ENCODE measurements around the gene PLCD1.

The PLCD1 gene

GRCh38 chr3:37967260-37967881, 62.1 kb downstream of the PLCD1 start:
- no peak overlapping the region for H3K4me2 ChIP-seq (ENCODE audit: insufficient read depth, low read length, poor library complexity, severe bottlenecking)
- H3K4ac ChIP-seq (ENCODE audit: low read length): no peak overlapping the region
- no peaks in the 10 kb centered on the region for H3K9me3 ChIP-seq (replicated peaks in 1 of 2; ENCODE audit: control insufficient read depth in 2 of 2, insufficient read depth in 1 of 2, low read depth in 1 of 2, low read length in 2 of 2)
- H2BK120ac ChIP-seq (ENCODE audit: low read depth, low read length): no peak overlapping the region
- H2AK5ac ChIP-seq (ENCODE audit: low read depth, low read length): no peak overlapping the region
- peaks cover 7 to 26% of the 10 kb centered on the region in 2 donors for H3K36me3 ChIP-seq (replicated peaks in 1 of 2; ENCODE audit: control insufficient read depth in 2 of 2, insufficient read depth in 2 of 2, low read length in 2 of 2)
- peak; percentile 38 for DNase-seq (ENCODE audit: low spot score)
- H4K91ac ChIP-seq (ENCODE audit: low read depth, low read length, poor library complexity): no peak overlapping the region
- no peak overlapping the region for H2BK15ac ChIP-seq (ENCODE audit: low read length)
- H3K79me1 ChIP-seq (ENCODE audit: low read depth, low read length): no peaks in the 10 kb centered on the region
- no peak overlapping the region for H2BK5ac ChIP-seq (ENCODE audit: low read length)
- no peak overlapping the region for H3K4me3 ChIP-seq (ENCODE audit: low read length in 2 of 2)
- H3K18ac ChIP-seq (ENCODE audit: low read length): no peak overlapping the region
- no peak overlapping the region for H2AFZ ChIP-seq (ENCODE audit: low read length)
- WGBS, 2 donors (ENCODE audit: extremely low coverage in 2 of 2, insufficient read length in 2 of 2, insufficient replicate concordance in 1 of 2): no CpG with 5 or more reads among the region's 7 CpGs
- peak overlapping the region; percentile 54 for H3K9ac ChIP-seq (ENCODE audit: low read depth, low read length, poor library complexity)
- no peaks in the 10 kb centered on the region for H3K27me3 ChIP-seq (ENCODE audit: control insufficient read depth in 3 of 3, insufficient read depth in 3 of 3, low read depth in 1 of 3, low read length in 3 of 3)
- no peak overlapping the region for H2BK12ac ChIP-seq (ENCODE audit: low read length)
- no peak overlapping the region for H4K8ac ChIP-seq (ENCODE audit: low read depth, low read length)
- H3K23ac ChIP-seq (ENCODE audit: low read depth, low read length, poor library complexity): no peak overlapping the region
- H3K14ac ChIP-seq (ENCODE audit: low read length): no peak overlapping the region
- H3K4me1 ChIP-seq (ENCODE audit: control insufficient read depth in 2 of 2, insufficient read depth in 1 of 2, low read depth in 1 of 2, low read length in 2 of 2): no peaks in the 10 kb centered on the region
- H3K27ac ChIP-seq (replicated peaks; ENCODE audit: low read length): no peak overlapping the region

- no peak for DNase-seq (ENCODE audit: low spot score)
- Histone ChIP-seq H3K79me1 (ENCODE audit: low read depth, low read length) (no peaks in the 10 kb centered on the region), H3K18ac (ENCODE audit: low read length) (no peak overlapping the region), H3K36me3 (replicated peaks in 1 of 2; ENCODE audit: control insufficient read depth in 2 of 2, insufficient read depth in 2 of 2, low read length in 2 of 2) (peaks cover 1 to 12% of the 10 kb centered on the region in 2 donors), H4K8ac (ENCODE audit: low read depth, low read length) (no peak overlapping the region), H2BK15ac (ENCODE audit: low read length) (no peak overlapping the region), H3K4me2 (ENCODE audit: insufficient read depth, low read length, poor library complexity, severe bottlenecking) (no peak overlapping the region), H3K9me3 (replicated peaks in 1 of 2; ENCODE audit: control insufficient read depth in 2 of 2, insufficient read depth in 1 of 2, low read depth in 1 of 2, low read length in 2 of 2) (no peaks in the 10 kb centered on the region), H3K9ac (ENCODE audit: low read depth, low read length, poor library complexity) (no peak overlapping the region), H3K14ac (ENCODE audit: low read length) (no peak overlapping the region), H3K23ac (ENCODE audit: low read depth, low read length, poor library complexity) (no peak overlapping the region), H2BK5ac (ENCODE audit: low read length) (no peak overlapping the region), H2BK12ac (ENCODE audit: low read length) (no peak overlapping the region), H3K4me3 (ENCODE audit: low read length in 2 of 2) (no peak overlapping the region), H2AK5ac (ENCODE audit: low read depth, low read length) (no peak overlapping the region), H3K4me1 (ENCODE audit: control insufficient read depth in 2 of 2, insufficient read depth in 1 of 2, low read depth in 1 of 2, low read length in 2 of 2) (peaks cover 0 to 5% of the 10 kb centered on the region in 2 donors), H3K27me3 (ENCODE audit: control insufficient read depth in 3 of 3, insufficient read depth in 3 of 3, low read depth in 1 of 3, low read length in 3 of 3) (no peaks in the 10 kb centered on the region), H2BK120ac (ENCODE audit: low read depth, low read length) (no peak overlapping the region), H2AFZ (ENCODE audit: low read length) (no peak overlapping the region), H4K91ac (ENCODE audit: low read depth, low read length, poor library complexity) (no peak overlapping the region), H3K4ac (ENCODE audit: low read length) (no peak overlapping the region), H3K27ac (replicated peaks; ENCODE audit: low read length) (no peak overlapping the region)
- no CpG with 5 or more reads among the region's 1 CpG for WGBS, 2 donors (ENCODE audit: extremely low coverage in 2 of 2, insufficient read length in 2 of 2, insufficient replicate concordance in 1 of 2)
These were observed 64.7 kb downstream of the PLCD1 start for GRCh38 chr3:37964716-37965115.

- H3K4me3 ChIP-seq (ENCODE audit: low read length in 2 of 2): no peak overlapping the region
- no peak overlapping the region for H3K14ac ChIP-seq (ENCODE audit: low read length)
- H3K4me2 ChIP-seq (ENCODE audit: insufficient read depth, low read length, poor library complexity, severe bottlenecking): no peak overlapping the region
- H2BK120ac ChIP-seq (ENCODE audit: low read depth, low read length): no peak overlapping the region
- no CpG with 5 or more reads among the region's 3 CpGs for WGBS, 2 donors (ENCODE audit: extremely low coverage in 2 of 2, insufficient read length in 2 of 2, insufficient replicate concordance in 1 of 2)
- no peak overlapping the region for H3K27ac ChIP-seq (replicated peaks; ENCODE audit: low read length)
- peaks cover 1 to 11% of the 10 kb centered on the region in 2 donors for H3K36me3 ChIP-seq (replicated peaks in 1 of 2; ENCODE audit: control insufficient read depth in 2 of 2, insufficient read depth in 2 of 2, low read length in 2 of 2)
- H3K4ac ChIP-seq (ENCODE audit: low read length): no peak overlapping the region
- no peak overlapping the region for H2AFZ ChIP-seq (ENCODE audit: low read length)
- DNase-seq (ENCODE audit: low spot score): no peak
- H3K9me3 ChIP-seq (replicated peaks in 1 of 2; ENCODE audit: control insufficient read depth in 2 of 2, insufficient read depth in 1 of 2, low read depth in 1 of 2, low read length in 2 of 2): no peaks in the 10 kb centered on the region
- H2AK5ac ChIP-seq (ENCODE audit: low read depth, low read length): no peak overlapping the region
- no peak overlapping the region for H3K9ac ChIP-seq (ENCODE audit: low read depth, low read length, poor library complexity)
- no peak overlapping the region for H2BK15ac ChIP-seq (ENCODE audit: low read length)
- no peak overlapping the region for H4K91ac ChIP-seq (ENCODE audit: low read depth, low read length, poor library complexity)
- no peaks in the 10 kb centered on the region for H3K27me3 ChIP-seq (ENCODE audit: control insufficient read depth in 3 of 3, insufficient read depth in 3 of 3, low read depth in 1 of 3, low read length in 3 of 3)
- no peaks in the 10 kb centered on the region for H3K79me1 ChIP-seq (ENCODE audit: low read depth, low read length)
- H4K8ac ChIP-seq (ENCODE audit: low read depth, low read length): no peak overlapping the region
- no peak overlapping the region for H2BK5ac ChIP-seq (ENCODE audit: low read length)
- H3K23ac ChIP-seq (ENCODE audit: low read depth, low read length, poor library complexity): no peak overlapping the region
- H2BK12ac ChIP-seq (ENCODE audit: low read length): no peak overlapping the region
- no peak overlapping the region for H3K18ac ChIP-seq (ENCODE audit: low read length)
- peaks cover 0 to 5% of the 10 kb centered on the region in 2 donors for H3K4me1 ChIP-seq (ENCODE audit: control insufficient read depth in 2 of 2, insufficient read depth in 1 of 2, low read depth in 1 of 2, low read length in 2 of 2)
These were observed 65.3 kb downstream of the PLCD1 start for GRCh38 chr3:37964146-37964545.

- Histone ChIP-seq H2BK120ac (ENCODE audit: low read depth, low read length) (no peak overlapping the region), H2BK15ac (ENCODE audit: low read length) (no peak overlapping the region), H2BK12ac (ENCODE audit: low read length) (no peak overlapping the region), H4K8ac (ENCODE audit: low read depth, low read length) (no peak overlapping the region), H3K9ac (ENCODE audit: low read depth, low read length, poor library complexity) (no peak overlapping the region), H3K4ac (ENCODE audit: low read length) (no peak overlapping the region), H2BK5ac (ENCODE audit: low read length) (no peak overlapping the region), H3K36me3 (replicated peaks in 1 of 2; ENCODE audit: control insufficient read depth in 2 of 2, insufficient read depth in 2 of 2, low read length in 2 of 2) (peaks cover 4 to 11% of the 10 kb centered on the region in 2 donors), H3K23ac (ENCODE audit: low read depth, low read length, poor library complexity) (no peak overlapping the region), H3K14ac (ENCODE audit: low read length) (no peak overlapping the region), H3K4me1 (ENCODE audit: control insufficient read depth in 2 of 2, insufficient read depth in 1 of 2, low read depth in 1 of 2, low read length in 2 of 2) (peaks cover 0 to 5% of the 10 kb centered on the region in 2 donors), H3K4me2 (ENCODE audit: insufficient read depth, low read length, poor library complexity, severe bottlenecking) (no peak overlapping the region), H3K79me1 (ENCODE audit: low read depth, low read length) (no peaks in the 10 kb centered on the region), H3K27ac (replicated peaks; ENCODE audit: low read length) (no peak overlapping the region), H3K9me3 (replicated peaks in 1 of 2; ENCODE audit: control insufficient read depth in 2 of 2, insufficient read depth in 1 of 2, low read depth in 1 of 2, low read length in 2 of 2) (no peaks in the 10 kb centered on the region), H2AFZ (ENCODE audit: low read length) (no peak overlapping the region), H3K27me3 (ENCODE audit: control insufficient read depth in 3 of 3, insufficient read depth in 3 of 3, low read depth in 1 of 3, low read length in 3 of 3) (no peaks in the 10 kb centered on the region), H2AK5ac (ENCODE audit: low read depth, low read length) (no peak overlapping the region), H4K91ac (ENCODE audit: low read depth, low read length, poor library complexity) (no peak overlapping the region), H3K4me3 (ENCODE audit: low read length in 2 of 2) (no peak overlapping the region), H3K18ac (ENCODE audit: low read length) (no peak overlapping the region)
- no CpG with 5 or more reads among the region's 3 CpGs for WGBS, 2 donors (ENCODE audit: extremely low coverage in 2 of 2, insufficient read length in 2 of 2, insufficient replicate concordance in 1 of 2)
- no peak for DNase-seq (ENCODE audit: low spot score)
These were observed 65.8 kb downstream of the PLCD1 start for GRCh38 chr3:37963635-37964034.
